NCI-H2196 (cell line): ENCODE measurements around the gene APOL5.

ENCODE experiments used
- DNase-seq: peaks from one replicate; lab custom pipeline; 2025; ENCODE audit not compliant: unreplicated experiment; lab: John Stamatoyannopoulos, UW

APOL5 gene

DNA sequence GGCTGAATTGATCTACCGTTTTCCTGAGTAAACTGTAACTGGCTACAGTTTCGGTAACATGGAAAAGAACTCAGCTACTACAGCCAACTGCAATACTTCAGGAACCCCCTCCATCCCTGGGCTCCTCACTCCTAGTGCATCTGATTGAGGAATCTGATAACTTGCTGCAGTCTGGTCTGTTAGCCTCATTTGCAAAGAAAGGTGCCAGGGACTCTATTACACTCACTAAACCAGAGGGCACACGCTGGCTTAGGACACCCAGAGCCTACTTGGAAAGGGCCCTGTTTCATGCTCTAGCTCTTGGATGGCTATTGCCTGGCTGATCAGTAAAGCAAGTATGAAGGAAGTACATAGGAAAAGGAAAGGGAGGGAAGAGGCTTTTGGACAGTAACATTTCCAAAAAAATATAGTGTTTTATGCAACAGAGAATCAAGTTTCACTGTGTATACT is 22.3 kb downstream of the APOL5 start:
- no peak for DNase-seq

DNA sequence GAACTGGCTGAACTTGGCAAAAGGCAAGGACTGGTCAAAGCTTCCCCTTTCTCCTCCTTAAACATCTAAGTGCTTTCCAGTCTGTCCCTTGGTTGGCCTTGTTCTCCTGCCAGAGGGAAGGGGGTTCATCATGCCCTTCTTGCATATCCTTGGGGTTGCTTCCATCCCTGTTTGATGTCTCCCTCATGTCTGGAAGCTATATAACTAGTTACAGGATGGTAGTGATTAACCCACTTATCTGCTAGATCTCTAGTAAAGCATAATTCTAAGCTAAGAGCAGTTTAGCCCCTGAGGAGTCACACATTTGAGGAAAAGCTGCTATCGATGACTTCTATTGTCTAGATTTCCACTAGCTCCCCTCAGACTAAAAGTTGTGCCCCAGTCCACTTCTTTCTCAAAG is 22.9 kb downstream of the APOL5 start:
- no peak for DNase-seq

DNA sequence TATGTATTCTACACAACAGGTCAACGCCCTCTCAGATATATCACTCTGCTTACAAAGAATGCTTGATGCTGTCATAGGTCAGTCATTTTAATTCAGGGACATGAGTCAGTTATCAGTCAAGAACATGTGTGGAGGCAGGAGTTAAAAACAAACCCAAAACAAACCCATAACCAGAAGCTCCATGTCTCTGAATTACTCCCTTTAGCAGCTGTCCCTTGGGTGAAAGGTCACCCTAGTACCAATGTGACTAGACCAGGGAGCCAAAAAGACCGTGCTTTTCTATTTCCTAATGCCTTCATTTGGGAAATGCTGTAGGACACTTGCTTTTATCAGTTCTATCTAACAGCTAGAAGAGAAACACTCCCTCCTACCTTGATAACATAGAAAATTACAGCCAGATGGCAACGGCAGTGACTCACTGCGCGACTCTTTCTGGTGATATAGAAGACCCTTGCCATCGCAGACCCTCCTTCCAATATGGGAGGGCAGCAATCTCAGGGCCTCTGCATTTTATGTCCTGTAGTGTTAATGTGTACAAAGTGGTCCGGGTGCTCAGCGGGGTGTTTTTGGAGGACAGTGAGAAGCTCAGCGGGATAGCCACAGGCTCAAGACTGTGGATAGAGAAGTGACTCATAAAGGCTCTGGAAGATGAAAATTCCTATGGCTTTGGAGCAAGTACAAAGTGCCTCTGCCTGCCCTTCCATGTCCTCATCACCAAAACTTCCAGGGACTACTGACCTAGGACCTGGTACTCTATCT is 24.8 kb downstream of the APOL5 start:
- DNase-seq = no peak

DNA sequence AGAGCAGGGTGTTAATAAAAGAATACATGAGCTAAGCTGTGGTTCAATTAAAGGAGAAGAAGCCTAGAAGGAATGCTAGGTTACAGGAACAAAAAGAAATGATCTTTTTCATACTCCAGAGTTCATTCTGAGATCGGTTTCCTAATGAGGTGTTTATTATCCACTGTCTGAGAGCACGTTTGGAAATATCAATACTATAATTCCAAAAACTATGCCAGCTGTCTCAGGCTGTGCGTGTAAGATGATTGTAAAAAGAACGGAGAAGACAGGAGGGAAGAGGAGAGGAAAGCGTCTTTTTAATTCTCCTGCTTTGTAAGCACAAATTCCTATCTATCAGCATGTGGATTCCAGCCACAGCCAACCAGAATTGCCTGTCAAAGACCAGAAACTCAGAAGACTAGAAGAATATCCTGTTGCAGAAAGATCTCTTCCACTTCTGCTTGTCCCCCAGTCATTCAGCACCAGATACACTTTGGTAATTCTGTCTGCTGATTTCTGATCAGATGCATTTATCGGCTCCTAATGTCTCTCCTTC is 25.7 kb downstream of the APOL5 start:
- DNase-seq = no peak

DNA sequence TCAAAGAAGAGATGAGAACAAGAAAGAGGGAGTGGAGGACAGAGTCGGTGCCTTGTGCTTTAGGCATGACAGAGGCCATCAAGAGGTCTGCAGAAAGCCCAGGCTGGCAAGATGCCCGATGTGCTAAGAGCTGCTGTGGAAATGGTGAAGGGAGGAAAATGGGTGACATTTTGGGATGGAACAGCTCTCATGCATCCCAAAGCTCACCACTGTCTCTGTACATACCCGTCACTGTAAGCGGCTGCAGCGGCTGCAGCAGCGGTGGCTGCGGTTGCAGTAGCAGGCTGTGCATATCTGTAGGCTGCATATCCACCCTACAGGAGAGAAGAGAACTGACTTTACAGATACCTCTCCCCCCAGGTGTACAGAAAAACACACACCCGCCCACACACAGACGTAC is 28.6 kb downstream of the APOL5 start:
- no peak for DNase-seq

DNA sequence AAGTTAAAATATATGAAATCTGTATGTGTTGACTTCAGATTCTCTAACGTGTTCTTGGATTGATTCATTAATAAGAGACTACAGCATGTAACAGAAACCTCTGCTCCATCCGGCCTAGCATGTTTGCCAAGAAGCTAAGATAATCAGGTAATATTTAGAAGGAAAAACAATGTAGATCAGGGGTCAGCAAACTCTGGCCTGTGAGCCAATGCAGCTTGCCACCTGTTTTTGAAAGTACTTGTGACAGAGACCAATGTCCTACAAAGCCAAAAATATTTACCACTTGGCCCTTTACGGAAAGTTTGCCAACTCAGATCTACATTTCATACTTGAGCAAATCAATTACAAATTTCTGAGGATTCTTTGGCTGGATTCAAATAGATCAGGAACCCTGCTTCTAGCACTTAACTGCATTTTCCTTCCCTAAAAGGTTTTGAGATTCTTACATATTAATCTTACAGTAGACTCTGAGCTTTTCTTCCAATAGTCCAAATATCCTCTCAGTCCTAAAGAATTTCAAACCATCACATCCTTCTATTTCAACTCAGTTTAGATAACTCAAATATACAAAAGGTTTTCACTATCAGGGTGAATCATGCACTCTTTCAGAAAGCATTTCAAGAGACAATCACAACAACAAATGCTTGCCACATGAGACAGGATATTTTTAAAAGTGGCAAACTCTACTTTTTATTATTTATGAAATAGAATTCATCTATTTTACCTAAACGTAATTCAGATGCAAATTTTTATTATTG is 29.5 kb downstream of the APOL5 start:
- DNase-seq = no peak

DNA sequence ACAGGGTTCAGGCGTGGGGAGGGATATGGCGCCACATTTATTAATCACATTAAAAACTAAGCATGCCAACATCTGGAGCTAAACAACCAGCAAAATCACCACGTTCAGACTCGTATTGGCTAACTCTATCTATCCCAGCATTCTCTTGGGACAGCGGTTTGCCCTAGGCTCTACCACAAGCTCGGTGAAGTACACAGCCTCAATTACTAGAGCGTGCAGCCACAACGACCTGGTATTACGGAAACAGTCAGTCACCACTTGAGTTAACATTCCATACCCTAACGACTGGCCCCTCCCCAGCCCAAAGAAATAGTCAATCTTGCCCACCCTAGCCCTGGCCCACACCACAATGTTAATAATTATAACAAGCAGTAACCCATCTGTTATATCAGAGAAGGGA is 32.1 kb downstream of the APOL5 start:
- no peak for DNase-seq

DNA sequence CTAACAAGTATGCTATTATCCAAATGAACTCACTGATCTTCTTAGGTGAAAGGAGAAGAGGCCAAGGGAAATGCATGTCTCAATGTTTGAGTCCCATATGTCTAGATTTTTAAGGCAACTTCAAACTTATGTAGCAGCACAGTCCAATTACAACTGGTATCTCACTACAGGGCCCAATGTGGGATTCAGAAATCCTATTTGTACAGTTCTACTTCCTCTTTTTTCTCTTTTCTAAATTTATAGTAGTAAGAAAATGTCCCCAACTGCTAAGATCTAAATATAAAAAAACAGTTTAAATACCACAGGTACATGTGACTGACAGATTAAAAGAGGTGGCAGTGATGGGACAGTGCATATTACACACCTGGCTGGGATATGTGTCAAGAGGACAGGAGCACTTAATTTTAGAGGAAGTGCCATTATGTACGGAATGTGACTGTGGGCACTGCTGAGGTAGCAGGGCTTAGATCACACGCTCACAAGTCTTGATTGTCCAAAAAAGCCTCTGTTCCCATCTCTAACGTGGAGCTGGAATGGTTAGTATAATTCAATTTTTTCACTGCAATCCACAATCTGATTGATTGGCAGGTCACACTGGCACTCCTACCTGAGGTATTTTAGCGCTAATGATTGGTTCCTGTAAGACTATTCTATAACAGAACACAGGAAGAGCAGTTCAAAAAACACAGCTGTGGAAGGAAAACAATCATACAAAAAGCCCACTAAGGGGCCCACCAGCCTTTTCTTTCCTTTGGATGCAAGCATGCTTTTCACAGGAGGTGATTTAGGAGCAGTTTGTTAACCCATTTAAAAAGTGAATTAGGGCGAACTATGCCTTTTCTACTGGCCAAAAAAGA is 34.6 kb downstream of the APOL5 start:
- no peak for DNase-seq

DNA sequence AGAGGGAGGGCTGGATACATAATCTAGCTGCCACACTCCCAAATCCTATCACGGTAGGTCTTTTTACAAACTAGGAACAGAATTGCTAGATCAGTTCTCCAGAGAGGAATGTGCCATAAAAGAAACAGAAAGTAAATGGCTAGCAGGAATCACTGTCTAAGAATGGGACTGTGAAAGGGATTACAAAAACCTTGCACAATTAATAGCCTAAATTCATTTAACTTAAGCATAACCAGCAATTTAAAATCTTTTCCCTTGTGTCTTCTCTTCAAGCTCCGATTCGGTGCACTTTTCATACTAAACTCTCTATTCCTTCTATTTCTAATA is 35.2 kb downstream of the APOL5 start:
- DNase-seq = no peak

DNA sequence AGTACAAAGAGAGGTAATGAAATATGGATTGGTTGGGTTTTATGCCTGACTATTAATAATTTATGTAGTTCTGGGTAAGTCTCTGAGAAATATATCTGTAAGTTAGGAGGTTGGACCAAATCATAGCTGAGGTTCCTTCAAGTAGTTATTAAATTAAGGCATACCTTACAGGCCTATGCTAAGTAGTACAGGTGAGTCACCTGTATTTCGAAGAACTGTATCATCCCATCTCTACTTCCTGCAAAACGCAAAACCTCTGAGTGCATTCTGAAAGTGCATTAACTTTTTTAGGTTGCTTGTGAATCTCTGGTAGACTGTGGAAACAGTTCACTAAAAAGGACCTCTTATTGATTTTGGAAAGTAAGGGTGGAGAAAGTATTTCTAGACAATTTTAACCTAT is 37.1 kb downstream of the APOL5 start:
- no peak for DNase-seq

DNA sequence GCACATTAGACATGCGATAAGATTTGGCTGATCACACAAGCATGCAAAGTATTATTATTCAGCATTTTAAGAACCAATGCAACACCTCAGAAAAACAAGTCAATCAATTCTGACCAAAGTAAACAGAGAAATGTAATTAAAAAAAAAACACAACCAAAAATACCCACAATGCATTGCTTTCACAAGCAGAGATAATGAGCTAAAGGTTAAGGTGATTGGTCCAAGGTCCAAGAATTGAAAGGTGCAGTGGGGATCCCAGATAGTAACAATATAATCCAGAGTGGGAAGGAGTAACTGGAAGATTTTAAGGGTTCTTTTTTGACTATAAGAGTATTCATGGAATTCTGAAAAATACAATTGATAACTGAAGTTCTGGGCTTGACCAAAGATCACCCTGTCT is 39.0 kb downstream of the APOL5 start:
- no peak for DNase-seq

DNA sequence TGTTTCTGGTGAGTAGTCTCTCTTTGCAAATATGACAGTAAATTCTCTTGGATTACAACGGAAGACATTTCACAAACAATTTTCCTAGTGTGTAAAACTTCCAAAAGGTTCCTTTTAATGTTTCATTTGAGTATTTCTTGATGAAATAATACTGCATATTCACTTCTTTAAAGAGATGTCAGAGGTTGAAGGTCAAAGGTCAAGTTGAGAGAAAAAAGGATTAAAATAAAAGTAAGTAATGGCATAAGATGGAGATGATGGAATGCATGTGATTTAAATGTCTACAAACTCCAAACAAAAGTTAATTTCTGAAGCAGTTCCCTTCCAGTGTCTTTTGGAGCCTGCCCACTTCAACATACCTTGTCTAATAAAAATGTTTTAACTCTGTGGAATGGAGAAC is 40.7 kb downstream of the APOL5 start:
- DNase-seq = no peak

DNA sequence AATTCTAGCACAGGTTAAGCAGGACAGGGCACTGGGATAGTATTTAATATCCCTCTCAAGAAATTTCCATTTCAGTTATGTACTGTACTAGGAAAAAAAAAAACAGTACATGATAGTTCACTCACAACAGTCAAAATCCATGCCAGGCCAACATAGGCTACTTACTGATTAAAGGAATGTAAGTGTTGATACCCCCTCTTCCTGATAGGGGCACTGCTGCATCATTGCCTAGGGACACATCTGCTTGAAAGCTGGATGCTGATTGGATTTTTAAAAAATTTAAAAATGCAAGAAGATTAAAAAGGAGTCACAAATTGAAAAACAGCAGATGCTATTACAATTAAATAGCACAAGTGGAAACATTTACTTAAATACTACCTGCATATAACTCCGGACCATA is 43.4 kb downstream of the APOL5 start:
- no peak for DNase-seq

DNA sequence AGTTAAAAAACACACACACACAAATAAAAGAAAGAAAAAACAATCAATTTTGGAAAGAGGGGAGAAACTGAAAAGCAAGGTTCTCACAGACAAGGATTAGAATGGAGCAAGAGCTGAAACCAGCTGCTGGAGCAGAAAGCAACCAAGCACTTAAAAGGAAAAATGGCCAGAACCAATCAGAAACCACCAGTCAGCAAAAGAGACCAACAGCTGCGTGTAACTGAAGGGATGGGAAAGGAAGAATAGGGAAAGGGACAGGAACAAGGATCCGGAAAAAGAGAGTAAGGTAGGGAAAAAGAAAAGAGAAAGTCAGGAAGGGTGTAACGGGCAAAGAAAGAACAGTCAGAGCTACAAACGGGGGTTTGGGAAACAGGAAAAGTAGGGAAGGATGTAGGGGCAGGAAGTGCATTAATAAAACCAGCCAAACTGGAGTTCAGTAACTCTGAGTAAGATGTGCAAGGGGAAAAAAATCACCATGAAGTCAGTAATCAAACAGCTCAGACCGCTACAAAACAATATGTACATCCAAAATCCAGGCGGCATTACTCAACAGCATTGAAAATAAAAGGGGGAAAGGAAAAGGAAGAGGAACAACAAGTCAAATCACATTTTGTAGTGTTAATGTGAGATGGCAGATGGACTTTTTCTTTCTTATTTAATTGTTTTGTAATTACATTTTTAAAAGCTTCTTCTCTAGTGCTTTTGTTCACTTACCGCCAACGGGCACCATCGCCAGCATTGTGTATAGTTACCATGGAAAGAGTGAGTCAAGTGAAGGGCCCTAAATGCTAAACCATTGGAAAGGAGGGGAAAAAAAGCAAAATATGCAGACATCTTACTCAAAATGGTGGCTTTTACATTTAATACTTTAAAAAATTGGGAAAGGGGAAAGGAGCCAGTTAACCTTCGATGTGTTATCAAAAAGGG is 49.2 kb downstream of the APOL5 start:
- DNase-seq = no peak

DNA sequence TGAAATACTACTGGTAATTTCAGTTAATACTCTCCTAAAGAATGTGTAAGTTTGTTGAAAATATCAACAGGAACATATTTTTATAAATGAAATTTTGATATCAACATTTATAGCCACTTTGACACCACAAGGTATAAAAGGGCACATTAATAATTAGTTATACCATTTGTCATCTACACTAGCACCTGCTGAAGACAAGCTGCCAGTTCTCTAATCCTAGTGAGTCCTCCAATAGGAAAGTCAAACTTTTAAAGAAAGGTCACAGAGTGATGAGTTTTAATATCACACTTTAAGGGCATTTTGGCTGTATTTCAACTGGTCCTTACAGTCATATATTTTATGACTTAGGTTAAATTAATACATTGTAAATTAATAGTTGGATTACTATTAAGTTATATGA is 52.3 kb downstream of the APOL5 start:
- DNase-seq = no peak

DNA sequence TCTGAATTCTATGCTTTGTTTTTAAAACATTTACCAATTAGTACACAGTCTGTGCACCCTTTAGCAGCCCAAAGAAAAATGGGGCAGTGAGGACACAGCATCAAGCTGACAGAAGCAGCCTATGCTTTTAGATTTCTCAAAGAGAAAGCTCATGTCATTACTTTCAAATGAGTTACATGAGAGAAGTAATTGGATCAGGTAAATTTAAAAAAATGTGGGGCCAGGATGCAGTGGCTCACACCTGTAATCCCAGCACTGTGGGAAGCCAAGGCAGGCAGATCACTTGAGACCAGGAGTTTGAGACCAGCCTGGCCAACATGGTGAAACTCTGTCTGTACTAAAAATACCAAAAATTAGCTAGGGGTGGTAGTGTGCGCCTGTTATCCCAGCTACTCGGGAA is 57.7 kb downstream of the APOL5 start:
- no peak for DNase-seq

DNA sequence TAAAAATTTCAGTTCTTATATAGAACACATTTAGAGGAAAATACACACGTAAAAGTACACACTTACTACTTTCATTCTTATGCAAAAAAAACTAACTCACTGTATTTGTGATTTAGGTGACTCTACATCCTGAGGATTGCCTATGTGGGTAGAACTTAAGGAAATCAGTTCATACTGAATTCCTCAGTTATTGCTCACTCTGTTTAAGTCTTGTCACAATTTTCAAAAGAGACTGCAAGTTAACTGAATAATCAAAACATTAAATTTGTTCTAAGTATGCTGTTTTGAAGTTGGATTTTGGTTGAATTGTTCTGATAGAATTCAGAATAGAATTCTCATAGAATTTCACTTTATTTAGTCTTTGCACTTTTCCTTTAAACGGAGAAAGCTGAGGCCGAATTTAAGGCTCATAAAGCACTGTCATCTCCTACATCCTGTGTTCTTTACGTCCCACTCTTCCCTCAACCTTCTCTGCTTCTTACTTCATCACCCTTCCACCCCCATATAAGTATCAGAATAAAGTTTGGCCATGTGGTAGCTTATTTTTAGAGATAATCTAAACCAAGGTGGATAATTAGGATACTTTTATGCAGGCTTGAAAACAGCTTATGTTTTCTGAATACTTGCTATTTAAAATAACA is 59.8 kb downstream of the APOL5 start:
- DNase-seq = no peak
